ENCODE results near the gene EFHC2.
"Not testable (repeated sequence)": the region's sequence is repeated elsewhere in the genome, so short reads cannot be mapped to it uniquely, and the experiment has no call there.

The EFHC2 gene

DNA sequence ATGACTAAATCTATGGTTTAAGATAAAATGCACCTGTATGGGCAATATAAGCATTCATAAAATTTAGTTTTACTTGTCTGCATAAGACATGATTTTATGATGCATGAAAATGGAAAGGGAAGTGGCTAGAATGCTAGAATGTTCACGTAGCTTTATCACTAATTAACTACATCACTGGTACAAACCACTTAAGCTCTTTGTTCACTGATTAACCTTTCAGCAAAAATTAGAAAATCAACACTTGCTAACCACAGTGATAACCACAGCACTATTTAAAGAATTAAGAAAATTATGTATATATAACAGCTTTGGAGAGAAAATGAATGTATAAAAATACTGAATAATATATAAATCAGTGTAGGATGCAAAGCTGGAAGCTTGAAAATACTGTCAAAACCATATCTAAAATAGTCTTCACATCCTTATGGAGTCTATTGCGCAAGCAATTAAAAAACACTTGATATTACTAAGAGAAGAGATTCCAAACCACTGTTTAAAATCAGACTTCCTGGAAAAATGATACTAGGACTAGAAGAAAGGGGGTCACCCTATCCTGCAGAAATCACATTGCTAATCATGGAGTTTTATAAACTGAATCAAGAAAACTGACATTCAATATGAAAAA is 51.9 kb downstream of the EFHC2 start:
- DNase-seq, result no peak

DNA sequence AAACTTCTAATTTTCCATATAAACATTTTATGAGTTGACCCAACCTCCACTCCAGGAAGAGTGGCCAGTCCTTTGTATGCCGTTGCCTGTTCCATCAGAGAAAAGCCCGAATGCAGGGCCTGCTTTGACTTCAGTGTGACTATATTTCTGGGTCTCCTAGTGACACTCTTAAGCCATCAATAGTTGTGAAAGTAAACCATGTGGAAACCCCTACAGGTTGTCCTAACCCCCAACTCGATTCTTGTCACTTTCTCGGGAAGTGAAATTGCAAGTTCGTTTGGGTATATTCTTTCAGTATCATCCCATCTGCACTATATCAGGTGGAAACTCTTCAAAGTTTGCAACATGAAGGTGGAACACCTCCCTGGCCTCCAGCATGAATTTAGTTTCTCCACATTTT is 52.8 kb downstream of the EFHC2 start:
- DNase-seq, result no peak

DNA sequence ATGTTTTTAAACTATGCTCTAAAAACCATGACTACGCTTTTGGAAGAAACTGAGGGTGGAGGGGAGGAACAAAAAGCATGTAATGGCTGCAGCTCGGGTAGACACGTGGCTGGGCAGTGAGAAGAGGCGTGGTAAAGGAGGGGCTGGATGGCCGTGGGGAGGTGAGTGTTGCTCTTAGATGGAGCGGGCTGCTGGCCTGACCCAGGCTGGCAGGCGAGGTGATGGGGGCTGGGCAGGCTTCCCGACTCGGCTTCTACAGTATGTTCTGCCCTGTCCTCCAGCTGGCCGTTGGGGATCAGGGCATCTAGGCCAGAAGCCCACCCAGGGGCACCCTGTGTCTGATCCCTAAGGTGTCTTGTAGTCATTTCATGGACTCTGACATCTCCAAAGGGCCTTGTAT is 60.7 kb downstream of the EFHC2 start:
- no peak for DNase-seq

DNA sequence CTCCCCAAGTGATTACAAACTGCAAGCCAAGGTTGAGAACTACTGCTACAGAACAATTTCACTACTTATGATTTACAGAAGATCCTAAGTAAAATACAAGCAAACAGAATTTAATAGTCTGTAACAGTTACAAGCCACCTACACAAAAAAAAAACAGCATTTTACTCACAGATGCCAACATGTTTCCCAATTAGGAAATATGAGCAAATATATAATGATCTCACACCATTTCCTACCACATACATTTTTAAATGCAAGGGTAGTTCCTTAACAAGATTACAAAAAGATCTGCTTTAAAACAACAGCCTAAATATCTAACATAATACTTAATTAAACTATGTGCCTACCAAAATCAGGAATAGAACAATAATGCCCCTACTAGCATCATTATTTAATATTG is 63.4 kb downstream of the EFHC2 start:
- DNase-seq, result no peak

DNA sequence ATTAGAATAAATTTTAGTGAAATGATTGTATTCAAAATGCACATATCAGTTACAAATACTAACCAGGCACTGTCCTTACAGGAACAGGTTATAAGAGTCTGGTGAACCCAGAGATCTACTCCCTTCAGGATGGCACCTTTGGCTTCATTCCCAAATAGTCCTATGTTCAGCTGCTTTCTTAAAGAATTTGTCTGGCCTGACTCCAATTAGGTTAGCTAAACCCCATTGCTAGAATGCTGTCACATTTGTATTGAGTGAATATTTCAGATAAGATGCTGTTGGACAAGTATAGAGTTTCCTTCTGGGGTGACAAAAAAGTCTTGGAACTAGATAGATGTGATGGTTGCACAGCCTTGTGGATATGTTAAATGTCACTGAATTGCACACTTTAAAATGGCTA is 69.4 kb downstream of the EFHC2 start:
- DNase-seq, result no peak

DNA sequence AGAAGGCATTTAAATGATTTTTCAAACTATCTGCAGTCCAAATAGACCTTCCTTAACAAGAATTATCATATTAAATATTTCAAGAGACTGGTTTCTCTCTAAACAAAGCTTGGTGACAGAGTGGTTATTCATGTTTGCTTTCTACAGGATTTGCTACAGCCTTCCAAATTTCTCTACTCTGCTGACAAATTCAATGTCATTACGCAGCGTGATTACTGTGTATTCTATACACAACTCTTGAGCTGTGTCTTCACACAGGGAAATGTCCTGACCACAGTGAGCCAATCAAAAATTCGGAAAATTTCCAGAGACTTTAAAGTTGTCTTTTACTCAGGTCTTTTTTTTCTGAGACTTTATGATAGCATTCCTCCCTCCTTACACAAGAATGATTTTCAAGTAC is 75.6 kb downstream of the EFHC2 start:
- DNase-seq, result no peak

DNA sequence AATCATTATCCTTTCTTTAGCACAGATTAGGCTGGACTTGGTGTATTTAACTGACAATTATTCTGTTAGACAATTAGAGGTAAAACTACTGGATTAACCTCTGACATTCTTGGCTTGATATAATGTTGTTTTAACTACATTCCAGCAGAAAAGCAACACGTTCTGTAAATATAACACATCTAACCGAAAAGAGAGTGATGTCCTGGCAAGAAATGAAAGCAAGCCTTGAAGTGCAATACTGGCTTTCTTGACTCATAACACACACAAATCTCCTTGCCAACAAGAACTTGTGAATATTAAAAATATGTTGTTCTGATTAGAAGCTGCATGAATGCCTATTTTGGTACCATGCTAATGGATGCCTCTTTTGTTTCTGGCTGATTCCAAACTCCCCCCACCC is 76.4 kb downstream of the EFHC2 start:
- no peak for DNase-seq

DNA sequence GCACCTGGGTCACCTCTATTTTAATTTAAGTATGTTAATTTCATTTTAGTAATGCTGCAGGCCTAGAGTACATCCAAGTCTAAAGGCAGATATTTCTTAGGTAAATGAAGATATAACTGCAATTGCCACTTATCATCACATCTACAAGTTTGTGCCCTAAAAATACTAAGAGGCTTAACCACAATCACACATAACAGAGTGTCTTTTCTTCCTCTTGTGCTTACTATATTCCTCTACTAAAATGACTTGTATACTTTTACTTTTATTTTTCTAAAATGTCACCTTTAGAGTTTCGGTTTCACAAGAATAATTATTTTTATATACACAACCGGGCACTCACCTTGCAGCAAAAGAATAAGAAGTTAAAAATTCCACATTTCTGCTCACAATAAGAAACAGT is 77.9 kb downstream of the EFHC2 start:
- DNase-seq, result no peak

DNA sequence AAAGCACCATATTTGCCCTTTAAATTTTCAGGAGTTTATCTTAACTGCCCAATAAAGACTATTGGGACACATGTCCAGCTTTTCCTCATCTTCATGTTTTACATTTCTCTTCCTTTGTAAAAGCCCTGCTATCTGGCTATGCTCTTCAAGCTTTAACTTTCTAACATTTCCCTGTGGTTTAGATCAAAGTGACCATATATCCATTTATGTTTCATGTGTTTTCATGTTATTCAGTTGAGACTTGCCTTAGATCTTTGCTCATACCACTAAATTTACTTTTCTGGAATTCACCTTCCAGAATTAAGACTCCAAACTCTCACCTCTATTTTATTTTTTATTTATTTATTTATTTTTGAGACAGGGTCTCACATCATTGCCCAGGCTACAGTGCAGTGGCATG is 78.5 kb downstream of the EFHC2 start:
- DNase-seq, result no peak

DNA sequence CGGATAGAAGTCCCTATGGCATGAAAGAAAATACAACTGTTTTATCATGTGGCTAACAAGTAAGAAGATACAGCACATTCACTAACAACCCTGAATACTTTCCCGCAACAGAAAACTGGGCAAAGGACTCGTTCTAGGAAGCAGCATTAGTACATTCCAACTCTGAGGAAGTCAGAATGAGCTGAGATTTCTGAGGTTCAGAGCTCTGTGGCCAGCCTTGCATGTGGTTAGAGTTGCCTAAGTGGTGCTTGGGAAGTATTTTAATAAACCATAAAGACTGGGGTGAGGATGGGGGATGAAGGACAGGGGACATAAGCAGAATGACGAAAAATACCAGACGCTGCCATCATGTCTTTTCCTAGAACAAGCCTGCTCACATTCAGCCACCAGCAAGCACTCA is 82.2 kb downstream of the EFHC2 start:
- no peak for DNase-seq

DNA sequence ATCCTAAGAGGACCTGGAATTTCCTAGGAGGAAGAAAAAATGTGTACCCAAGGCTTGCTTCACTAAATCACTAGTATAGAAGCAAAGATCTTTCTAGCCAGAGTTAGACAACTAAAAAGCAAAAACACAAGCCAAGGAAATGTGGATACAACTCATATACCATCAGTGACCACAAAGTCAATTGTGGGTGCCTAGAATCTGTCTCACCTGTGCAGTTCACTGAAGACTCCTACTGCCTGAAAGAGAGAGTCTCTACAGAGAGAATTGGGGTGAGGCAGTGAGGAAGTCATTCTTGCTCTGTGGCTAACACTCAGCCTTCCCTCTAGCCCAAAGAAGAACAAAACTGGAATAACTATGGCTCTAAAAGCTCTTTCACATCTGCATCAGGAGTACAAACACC is 82.9 kb downstream of the EFHC2 start:
- no peak for DNase-seq

DNA sequence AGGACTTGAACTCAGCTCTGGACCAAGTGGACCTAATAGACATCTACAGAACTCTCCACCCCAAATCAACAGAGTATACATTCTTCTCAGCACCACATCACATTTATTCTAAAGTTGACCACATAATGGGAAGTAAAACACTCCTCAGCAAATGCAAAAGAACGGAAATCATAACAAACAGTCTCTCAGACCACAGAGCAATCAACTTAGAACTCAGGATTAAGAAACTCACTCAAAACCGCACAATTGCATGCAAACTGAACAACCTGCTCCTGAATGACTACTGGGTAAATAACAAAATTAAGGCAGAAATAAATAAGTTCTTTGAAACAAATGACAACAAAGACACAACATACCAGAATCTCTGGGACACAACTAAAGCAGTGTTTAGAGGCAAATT is 87.7 kb downstream of the EFHC2 start:
- DNase-seq, result not testable (repeated sequence)

DNA sequence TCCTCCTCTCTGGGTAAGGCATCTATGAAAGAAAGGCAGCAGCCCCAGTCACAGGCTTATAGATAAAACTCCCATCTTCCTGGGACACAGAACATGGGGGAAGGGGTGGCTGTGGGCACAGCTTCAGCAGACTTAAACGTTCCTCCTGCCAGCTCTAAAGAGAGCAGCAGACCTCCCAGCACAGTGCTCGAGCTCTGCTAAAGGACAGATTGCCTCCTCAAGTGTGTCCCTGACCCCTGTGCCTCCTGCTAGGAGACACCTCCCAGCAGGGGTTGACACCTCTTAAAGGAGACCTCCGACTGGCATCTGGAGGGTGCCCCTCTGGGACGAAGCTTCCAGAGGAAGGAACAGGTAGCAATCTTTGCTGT is 89.9 kb downstream of the EFHC2 start:
- DNase-seq, result no peak

DNA sequence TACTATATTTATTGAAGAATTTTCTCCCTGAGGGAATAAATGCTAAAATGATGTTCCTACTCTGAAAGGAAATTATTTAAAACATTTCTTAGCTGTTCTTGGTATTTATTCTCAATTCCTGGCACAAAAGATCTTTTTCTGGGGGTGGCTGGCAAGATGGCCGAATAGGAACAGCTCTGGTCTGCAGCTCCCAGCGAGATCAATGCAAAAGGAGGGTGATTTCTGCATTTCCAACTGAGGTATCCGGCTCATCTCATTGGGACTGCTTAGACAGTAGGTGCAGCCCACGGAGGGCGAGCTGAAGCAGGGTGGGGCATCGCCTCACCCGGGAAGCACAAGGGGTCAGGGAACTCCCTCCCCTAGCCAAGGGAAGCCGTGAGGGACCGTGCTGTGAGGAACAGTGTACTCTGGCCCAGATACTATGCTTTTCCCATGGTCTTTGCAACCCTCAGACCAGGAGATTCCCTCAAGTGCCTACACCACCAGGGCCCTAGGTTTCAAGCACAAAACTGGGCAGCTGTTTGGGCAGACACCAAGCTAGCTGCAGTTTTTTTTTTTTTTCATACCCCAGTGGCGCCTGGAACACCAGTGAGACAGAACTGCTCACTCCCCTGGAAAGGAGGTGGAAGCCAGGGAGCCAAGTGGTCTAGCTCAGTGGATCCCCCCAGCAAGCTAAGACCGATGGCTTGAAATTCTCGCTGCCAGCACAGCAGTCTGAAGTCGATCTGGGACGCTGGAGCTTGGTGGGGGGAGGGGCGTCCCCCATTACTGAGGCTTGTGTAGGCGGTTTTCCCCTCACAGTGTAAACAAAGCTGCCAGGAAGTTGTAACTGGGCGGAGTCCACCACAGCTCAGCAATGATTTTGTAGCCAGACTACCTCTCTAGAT is 90.5 kb downstream of the EFHC2 start:
- peak; percentile 37 to 40 for DNase-seq

DNA sequence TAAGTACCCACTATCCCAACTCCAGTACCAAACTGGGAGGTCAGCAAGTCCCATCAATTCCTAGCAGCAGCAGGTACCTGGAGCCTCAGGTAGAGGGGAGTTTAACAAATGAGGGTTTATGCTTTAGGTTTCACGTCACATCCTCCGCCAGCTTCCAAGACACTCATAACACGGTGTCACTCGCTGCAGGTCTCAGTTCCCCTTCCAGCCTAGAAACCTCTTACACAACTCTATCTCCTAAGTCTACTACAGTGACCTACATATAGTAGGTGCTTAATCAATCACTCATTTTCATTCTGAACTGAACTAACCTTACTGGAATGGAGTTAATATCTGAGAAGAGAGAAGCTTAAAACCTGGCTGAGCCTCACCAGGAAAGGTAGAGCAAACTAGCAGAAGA is 96.0 kb downstream of the EFHC2 start:
- no peak for DNase-seq

DNA sequence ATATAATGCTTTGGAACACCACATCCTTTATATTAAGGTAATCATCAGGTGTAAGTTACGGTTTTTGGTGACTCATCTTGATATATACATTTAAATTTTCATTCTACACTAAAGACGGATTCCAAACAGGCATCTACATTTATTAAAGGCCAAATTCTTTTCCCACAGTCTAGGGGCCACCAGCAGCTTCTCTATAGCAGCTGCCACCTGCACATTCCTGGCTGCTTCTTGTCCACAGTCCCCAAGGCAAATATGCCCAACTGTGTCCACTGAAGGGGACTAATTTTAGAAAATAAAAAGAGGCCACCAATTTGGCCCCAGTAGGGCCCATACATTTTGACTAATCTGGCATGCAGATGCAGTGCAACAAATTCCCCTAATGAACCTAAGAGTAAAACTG is 96.6 kb downstream of the EFHC2 start:
- no peak for DNase-seq

DNA sequence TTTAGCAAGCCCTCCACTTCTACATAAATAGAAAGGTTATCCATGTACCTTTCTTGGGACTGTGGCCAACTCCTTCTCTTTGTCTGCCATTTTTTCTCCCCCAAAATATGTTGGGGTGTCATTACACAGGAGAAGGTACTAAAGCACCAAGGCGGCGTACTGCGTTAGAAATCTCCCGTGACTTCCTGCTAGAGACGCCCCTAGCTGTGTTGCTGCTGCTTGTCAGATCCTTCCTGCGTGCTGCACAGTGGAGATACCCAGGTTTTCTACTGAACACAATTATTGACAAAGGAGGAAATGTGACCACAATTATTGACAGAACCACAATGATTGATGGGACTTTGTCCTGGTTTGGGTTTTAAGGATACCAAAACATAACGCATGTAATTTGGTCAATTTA is 97.7 kb downstream of the EFHC2 start:
- peak in 1 of 2 donors; percentile 3 for DNase-seq

DNA sequence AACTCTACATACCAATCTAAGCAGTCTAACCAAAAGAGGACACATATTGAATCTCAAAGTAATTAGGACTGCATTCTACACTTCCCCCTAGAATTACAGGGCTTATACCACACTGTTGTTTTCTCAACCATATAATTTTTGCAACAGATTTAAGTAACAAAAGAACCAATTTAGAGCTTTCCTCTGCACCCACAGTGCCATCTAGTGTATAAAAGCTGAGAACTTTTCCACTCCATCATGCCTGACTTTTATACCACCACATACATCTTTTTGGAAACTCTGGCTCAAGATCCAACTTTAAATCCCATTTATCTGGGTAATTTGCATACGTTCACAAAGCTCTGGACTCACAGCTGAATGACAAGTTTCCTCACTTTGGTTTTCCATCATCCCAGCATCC is 99.5 kb downstream of the EFHC2 start:
- DNase-seq, result no peak

DNA sequence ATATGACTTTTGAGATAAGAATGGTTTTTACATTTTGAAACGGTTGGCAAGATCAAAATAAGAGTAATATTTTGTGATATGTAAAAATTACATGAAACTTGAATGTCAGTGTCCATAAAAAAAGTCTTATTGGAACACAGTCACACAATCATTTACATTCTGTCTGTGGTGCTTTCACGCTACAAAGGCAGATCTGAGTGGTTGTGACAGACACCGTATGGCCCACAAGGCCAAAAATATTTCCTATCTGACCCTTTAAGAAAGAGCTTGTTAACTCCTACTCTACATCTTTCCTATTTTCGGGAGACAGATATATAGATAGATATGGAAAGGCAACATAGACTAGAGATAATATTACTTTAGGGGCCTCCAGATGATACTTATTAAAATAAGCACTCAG is 101.9 kb downstream of the EFHC2 start:
- no peak for DNase-seq

DNA sequence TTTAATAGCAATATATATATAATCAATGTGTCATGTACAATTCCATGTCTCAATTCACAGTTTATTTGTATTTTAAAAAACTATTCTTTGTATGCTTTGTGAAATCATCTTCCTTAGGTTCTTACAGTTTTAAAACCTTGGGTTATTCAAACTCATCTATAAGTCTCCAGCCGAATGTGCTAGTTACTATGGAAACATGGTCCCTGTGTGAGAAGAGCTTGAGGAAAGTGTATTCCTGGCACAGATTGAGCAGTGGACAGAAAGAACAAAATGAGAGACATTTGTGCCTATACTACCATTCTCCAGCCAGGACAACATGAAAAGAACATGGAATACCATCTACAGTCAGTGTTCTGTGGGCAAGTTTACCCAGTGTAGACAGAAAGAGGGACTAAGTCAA is 103.4 kb downstream of the EFHC2 start:
- DNase-seq, result no peak

DNA sequence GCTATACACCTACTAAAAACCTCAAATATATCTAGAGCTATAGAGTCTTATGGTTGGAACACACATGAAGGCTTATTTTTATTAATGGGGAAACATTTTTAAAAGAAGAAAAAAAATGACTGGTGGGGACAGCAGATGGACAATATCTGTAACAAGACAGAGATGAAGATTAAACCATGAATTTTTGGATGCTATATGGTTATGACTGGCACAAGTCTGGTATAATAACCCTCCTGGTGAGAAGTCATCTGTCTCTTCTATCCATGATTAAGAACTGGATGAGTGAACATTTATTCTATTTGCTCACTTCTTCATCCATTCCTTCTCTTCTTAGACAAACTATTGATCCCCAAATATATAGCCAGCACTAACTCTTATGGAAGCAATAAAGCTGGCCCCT is 104.4 kb downstream of the EFHC2 start:
- DNase-seq, result no peak

DNA sequence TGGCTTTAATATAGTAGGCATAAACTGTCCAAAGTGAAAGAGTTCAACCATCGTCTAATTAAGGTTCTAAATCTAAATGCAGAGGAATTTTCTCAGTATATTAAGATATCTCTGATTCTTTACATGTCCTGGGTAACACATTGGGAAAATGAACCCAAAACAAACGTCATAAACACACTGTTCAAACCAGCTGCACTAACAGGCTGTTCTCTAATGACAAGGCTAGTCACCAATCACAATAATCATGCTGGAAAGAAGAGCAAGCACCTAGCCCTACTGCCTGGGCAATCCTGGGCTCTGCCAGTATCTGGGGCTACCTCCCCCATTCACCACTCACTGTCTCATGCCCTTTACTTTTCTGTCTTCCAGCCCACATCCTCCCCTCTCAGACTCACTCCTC is 107.9 kb downstream of the EFHC2 start:
- no peak for DNase-seq

DNA sequence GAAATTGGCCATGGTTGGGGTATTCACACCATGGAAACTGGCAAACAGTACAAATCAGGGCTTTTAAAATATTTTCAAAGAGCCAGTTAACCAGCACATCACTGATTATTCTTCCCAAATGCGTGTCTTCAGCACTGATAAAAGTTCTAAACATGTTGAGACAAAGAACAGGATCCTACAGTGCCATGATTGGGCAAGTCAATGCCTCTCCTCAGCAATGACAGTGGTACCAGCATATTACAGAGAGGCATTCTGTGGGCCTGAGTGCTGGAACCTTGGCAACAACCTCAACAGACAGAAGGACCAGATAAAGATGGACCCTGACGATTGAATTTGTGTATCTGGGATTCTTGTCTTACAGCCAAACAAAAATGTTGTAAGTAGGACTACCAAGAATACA is 108.9 kb downstream of the EFHC2 start:
- DNase-seq, result no peak

DNA sequence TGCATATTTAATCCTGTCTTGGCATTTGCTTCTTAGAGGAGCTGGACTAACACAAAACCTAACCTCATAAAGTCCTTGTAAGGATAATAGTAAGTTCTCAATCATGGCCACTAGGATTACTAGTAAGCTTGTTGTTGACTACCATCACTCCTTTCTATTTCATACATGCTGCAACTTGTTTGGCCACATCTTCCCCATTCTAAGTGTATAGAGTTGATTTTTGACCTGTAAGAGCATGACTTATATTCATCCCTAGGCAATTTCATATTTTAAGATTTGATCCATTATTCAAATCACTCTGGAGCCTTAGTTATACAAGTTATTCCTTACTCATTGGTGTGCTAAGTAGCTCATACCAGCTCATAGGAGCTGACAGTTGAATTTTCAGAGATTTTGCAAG is 109.4 kb downstream of the EFHC2 start:
- no peak for DNase-seq

DNA sequence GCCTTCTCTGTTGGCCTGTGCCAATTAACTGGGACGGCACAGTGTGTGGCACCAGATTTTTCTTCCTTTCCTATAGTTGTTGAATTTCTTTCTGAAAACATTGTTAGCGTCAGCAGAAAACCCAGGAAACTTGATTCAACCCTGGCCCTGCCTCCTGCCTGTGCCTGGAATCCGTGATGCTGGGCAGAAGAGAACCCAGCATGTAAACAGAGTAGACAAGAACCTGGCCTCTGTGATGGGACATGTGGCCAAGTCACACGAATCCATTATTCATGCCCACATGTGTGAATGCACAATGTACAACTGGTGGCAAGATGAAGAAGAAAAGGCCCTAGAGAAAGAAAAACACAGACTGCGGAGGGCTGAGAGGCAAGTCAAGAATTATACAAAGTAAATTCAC is 111.4 kb downstream of the EFHC2 start:
- no peak for DNase-seq

All from activated CD4-positive, alpha-beta T cell treated with anti-CD3 and anti-CD28 coated beads for 4 hours (primary cell).